Choroid plexus epithelial cell (primary cell): Measurements from ENCODE around the gene CHSY3.
A peak's percentile ranks its signal among the peaks of the same experiment; 100 is the strongest.

ENCODE experiments used
- DNase-seq: peaks from one replicate; pipeline ENCODE4 v3.0.0-alpha.2; 2010; ENCODE audit warnings: low read depth
- H3K4me3 ChIP-seq: 2 replicates; pipeline ENCODE4 v1.5.1; 2011; ENCODE audit warnings: low read depth, mild to moderate bottlenecking, control low read depth, low read length, moderate library complexity
- TF ChIP-seq, protein P1 (sequence below): conservative IDR thresholded peaks from 2 replicates; pipeline ENCODE4 v1.5.1; 2011; ENCODE audit warnings: low read depth, mild to moderate bottlenecking, control low read depth, inconsistent platforms, low read length, moderate library complexity

The CHSY3 gene

DNA sequence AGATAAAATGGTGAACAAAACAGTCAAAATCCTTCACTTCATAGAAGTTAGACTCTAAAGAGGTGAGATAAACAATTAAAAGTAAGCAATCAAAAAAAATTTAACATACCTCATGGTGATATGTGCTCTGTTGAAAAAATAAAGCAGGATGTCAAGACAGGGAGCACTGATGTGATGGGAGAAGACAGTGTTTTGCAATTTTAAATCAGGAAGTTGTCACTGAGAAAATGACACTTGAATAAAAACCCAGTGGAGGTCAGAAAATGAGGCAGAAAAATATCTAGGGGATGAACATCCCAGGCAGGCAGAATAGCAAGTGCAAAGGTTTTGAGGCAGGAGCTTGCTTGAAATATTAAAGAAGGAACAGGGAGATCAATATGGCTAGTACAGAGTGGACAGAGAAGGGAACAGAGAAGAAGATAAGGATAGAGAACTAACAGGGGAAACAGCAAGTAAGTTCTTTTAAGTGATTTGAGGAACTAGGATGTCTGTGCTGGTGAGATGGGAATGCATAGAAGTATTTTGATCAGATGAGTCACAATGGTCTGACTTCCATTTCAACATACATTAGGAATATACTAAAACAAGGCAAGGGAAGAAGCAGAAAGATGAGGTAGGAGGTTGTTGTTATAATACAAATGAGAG, 130.4 kb downstream of the CHSY3 start:
- DNase-seq: peak; percentile 74
- TF ChIP-seq, protein P1, sequence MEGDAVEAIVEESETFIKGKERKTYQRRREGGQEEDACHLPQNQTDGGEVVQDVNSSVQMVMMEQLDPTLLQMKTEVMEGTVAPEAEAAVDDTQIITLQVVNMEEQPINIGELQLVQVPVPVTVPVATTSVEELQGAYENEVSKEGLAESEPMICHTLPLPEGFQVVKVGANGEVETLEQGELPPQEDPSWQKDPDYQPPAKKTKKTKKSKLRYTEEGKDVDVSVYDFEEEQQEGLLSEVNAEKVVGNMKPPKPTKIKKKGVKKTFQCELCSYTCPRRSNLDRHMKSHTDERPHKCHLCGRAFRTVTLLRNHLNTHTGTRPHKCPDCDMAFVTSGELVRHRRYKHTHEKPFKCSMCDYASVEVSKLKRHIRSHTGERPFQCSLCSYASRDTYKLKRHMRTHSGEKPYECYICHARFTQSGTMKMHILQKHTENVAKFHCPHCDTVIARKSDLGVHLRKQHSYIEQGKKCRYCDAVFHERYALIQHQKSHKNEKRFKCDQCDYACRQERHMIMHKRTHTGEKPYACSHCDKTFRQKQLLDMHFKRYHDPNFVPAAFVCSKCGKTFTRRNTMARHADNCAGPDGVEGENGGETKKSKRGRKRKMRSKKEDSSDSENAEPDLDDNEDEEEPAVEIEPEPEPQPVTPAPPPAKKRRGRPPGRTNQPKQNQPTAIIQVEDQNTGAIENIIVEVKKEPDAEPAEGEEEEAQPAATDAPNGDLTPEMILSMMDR: no peak
- no peak overlapping the region for H3K4me3 ChIP-seq

DNA sequence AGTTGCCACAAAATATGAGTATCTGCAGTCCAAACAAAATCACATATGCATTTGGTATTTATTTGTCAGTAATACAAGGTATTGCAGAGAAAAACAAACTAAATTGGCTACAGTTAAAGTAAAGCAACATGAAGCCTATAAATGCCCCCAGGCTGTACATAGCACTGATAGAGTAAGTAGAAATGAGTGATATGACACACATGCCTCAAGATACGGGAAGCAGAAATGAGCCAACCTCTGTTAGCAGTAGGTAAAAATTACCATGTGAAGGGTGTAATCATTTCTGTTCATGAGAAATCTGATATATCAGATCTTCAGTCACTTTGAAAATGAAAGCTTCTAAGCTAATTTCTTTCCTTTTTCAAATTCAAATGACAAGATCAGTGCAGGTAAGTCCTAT, 131.1 kb downstream of the CHSY3 start:
- TF ChIP-seq, protein P1: no peak
- no peak overlapping the region for H3K4me3 ChIP-seq
- no peak for DNase-seq

DNA sequence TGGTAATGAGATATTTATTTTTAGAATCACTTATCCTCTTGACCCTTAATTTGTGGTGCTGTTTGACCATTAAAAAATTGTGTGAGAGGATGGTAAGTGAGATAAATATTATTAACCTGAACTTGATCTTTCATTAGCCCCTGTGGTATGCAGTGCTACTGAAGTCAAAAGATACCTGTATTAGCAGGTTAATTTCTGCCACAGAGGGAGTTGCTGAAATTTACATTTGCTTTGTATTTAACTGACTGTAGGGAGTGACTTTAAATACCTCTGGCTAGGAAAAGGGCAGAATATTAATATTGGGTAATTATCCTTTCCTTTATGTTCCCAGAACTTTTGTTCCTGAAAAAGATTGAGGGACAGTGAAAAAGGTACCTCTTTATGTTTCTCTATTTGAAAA, 133.6 kb downstream of the CHSY3 start:
- no peak overlapping the region for H3K4me3 ChIP-seq
- DNase-seq: no peak
- TF ChIP-seq, protein P1: no peak

DNA sequence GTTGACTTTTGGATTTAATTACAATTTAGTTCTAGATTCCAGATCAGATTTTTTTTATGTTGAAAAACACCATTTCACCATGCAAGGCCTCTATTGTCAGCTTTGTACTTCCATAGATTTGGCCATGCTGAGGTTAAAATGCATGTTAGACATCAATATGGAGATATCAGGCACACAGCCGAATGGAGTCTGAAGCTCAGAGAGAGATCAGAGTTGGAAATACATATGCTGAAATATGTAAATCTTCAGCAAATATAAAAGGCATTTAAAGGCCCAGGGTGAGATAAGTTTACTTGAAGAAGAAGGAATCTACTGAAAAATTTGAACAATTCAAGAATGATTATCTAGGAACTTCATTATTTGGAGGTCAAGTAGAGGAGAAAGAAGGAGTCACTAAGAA, 139.6 kb downstream of the CHSY3 start:
- H3K4me3 ChIP-seq: no peak overlapping the region
- no peak for DNase-seq
- TF ChIP-seq, protein P1: no peak

DNA sequence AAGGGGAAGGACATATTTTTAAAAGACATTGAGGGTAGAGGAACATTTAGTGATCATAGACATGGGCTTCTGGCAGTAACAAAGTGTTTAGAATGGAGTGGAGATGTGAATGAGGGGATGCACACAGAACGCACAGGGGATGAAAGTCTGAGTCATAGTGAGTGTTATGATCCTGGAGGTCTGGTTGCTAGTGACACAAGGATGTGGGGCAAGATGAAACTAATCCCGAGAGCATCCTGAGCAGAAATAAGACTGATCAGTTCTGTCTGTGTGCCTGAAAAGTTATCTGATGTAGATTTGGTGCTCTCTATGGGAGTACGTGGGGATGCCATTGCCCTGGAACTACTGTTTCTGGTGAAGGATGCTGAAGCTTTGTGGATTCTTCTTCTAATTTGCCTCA, 141.1 kb downstream of the CHSY3 start:
- DNase-seq: peak; percentile 11
- no peak overlapping the region for H3K4me3 ChIP-seq
- TF ChIP-seq, protein P1: no peak

DNA sequence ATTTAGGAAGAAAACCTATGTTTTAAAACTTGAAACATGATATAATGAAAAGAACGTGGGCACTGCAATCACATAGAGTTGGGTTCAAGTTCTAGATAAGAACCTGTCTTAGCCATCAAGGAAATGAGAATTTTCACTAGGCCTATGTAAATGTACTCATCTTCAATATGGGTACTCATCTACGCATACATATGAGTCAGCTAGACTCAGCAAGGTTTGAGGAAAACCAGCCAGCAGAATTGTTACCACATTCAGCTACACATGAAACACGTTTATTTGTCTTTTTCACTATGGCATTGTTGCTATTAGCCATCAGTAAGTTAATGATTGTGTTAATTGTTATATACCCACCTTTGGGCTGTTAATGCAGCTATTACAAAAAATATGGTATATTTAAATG, 146.3 kb downstream of the CHSY3 start:
- H3K4me3 ChIP-seq: no peak overlapping the region
- TF ChIP-seq, protein P1: no peak
- DNase-seq: no peak

DNA sequence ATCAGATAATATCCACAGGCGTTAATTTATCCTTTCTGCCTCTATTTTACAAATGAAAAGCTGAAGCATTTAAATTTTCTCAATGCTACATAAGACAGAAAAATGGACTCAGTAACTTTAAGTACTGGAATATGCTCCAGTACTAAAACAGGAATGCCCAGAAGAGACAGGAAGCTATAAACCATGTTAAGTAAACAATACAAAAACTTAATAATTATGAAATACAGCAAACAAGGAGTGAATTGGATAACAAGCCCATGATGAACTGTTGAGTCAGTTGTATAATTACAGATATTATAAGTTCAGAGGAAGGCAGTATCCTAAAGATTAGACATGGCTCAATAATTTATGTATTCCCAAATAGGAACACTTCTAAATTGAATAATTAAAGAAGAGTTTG, 148.5 kb downstream of the CHSY3 start:
- TF ChIP-seq, protein P1: no peak
- no peak for DNase-seq
- no peak overlapping the region for H3K4me3 ChIP-seq
